ENCODE measurements around the gene ZGPAT.
A peak's percentile ranks its signal among the peaks of the same experiment; 100 is the strongest.

The ZGPAT gene

DNA sequence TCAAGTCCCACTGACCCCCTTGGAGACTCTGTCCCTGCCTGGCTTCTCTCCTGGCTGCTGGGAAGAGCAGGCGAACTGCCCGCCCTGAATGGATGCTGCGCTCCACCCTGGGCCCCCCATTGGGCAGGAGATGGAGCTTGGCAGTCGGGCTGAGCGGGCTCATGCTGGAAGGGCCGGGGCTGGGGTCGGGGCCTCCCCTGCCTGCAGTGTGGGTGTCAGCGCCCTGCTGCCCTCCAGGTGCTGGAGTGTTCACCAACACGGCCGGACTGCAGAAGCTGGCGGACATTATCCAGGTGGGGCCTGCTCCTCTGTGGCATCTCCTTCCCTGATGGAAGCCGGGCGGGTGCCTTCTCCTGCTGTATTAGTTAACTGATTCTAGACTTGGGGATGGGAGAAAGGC lies 27.4 kb upstream of the ZGPAT start:
- Histone ChIP-seq H3K9me3 (ENCODE audit: control insufficient read depth, insufficient read depth, low read length) (no peaks in the 10 kb centered on the region), H3K27me3 (ENCODE audit: control insufficient read depth, insufficient read depth, low read length) (no peaks in the 10 kb centered on the region)

DNA sequence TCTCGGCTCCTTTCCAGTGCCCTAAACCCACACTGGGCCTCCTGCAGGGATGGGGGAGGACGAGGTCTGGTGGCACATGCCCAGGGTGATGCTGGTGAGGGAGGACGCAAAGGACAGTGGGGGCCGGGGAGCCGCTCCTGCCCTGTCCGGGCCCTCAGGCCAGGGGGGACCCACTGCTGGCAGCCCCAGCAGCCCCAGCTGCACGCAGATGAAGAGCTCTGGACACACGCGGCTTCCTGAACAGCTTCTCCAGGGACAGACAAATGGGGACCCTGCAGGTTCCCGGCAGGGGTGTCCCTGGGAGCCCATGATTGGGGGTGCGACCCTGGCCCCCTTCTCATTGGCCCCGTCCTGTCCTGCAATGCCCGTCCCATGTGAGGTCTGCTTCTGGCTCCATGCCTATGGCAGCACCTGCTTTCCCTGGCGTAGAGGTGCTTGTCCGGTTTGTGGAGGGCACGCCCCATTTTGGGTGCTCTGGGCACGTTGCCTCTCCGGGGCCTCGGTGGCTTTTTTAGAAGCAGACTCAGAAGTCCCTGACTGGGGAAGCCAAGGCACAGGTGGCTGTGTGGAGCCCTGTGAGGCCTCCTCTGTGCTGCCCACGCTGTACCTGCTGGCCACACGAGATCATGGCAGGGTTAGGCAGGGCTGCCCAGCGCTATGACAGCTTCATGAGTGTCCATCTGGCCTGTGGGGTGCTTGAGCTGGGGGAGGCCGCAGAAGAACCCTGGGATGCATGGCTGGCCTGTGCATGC lies 26.8 kb upstream of the ZGPAT start:
- Histone ChIP-seq H3K27me3 (ENCODE audit: control insufficient read depth, insufficient read depth, low read length) (no peaks in the 10 kb centered on the region), H3K4me1 (ENCODE audit: control insufficient read depth, insufficient read depth, low read length) (no peaks in the 10 kb centered on the region), H3K4me3 (ENCODE audit: low read depth, low read length) (no peak overlapping the region), H3K9me3 (ENCODE audit: control insufficient read depth, insufficient read depth, low read length) (no peaks in the 10 kb centered on the region), H3K36me3 (ENCODE audit: control insufficient read depth, insufficient read depth, low read length) (peaks cover 29% of the 10 kb centered on the region), H3K9ac (ENCODE audit: low read depth, low read length) (no peak overlapping the region)

More for the DNA sequence above, 27.4 kb upstream of the ZGPAT start:
- Histone ChIP-seq H3K4me1 (ENCODE audit: control insufficient read depth, insufficient read depth, low read length) (no peaks in the 10 kb centered on the region), H3K4me3 (ENCODE audit: low read depth, low read length) (no peak overlapping the region), H3K9ac (ENCODE audit: low read depth, low read length) (no peak overlapping the region), H3K36me3 (ENCODE audit: control insufficient read depth, insufficient read depth, low read length) (peaks cover 35% of the 10 kb centered on the region)

DNA sequence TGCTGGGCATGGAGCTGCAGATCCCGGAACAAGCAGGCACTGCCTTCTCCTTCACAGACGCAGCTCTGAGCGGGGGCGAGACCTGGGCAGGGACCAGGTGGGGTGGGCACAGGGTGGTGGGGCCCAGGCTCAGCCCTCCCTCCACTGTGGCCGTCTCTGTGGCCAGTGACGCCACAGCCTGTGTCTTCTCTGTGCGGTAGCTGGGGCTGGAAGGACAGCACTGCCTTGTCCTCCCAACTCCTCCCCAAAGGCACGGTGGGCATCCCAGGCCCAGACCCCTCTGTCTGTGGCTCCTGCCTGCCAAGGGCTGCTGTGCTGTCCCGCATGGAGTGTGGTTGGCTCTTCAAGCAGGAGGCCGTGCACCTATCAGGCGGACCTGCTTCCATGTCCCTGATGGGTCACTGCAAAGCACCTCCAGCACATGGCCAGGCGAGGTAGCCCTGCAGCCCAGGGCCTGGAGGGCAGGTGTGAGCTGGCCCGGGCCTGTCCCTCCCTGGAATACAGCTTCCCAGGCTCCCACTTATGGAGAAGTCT lies 26.2 kb upstream of the ZGPAT start:
- peaks cover 25% of the 10 kb centered on the region for H3K36me3 ChIP-seq (ENCODE audit: control insufficient read depth, insufficient read depth, low read length)
- H3K9me3 ChIP-seq (ENCODE audit: control insufficient read depth, insufficient read depth, low read length), result no peaks in the 10 kb centered on the region
- no peaks in the 10 kb centered on the region for H3K27me3 ChIP-seq (ENCODE audit: control insufficient read depth, insufficient read depth, low read length)
- no peak overlapping the region for H3K4me3 ChIP-seq (ENCODE audit: low read depth, low read length)
- no peak overlapping the region for H3K9ac ChIP-seq (ENCODE audit: low read depth, low read length)
- H3K4me1 ChIP-seq (ENCODE audit: control insufficient read depth, insufficient read depth, low read length), result no peaks in the 10 kb centered on the region

- no peak overlapping the region for H3K9ac ChIP-seq (ENCODE audit: low read depth, low read length)
- peaks cover 23% of the 10 kb centered on the region for H3K36me3 ChIP-seq (ENCODE audit: control insufficient read depth, insufficient read depth, low read length)
- no peaks in the 10 kb centered on the region for H3K9me3 ChIP-seq (ENCODE audit: control insufficient read depth, insufficient read depth, low read length)
- no peaks in the 10 kb centered on the region for H3K4me1 ChIP-seq (ENCODE audit: control insufficient read depth, insufficient read depth, low read length)
- no peak overlapping the region for H3K4me3 ChIP-seq (ENCODE audit: low read depth, low read length)
- no peaks in the 10 kb centered on the region for H3K27me3 ChIP-seq (ENCODE audit: control insufficient read depth, insufficient read depth, low read length)
These were observed 25.3 kb upstream of the ZGPAT start for GRCh38 chr20:63682384-63683139.

- Histone ChIP-seq H3K27me3 (ENCODE audit: control insufficient read depth, insufficient read depth, low read length) (no peaks in the 10 kb centered on the region), H3K9ac (ENCODE audit: low read depth, low read length) (no peak overlapping the region), H3K36me3 (ENCODE audit: control insufficient read depth, insufficient read depth, low read length) (peaks cover 18% of the 10 kb centered on the region), H3K4me1 (ENCODE audit: control insufficient read depth, insufficient read depth, low read length) (no peaks in the 10 kb centered on the region), H3K9me3 (ENCODE audit: control insufficient read depth, insufficient read depth, low read length) (no peaks in the 10 kb centered on the region), H3K4me3 (ENCODE audit: low read depth, low read length) (no peak overlapping the region)
These were observed 22.4 kb upstream of the ZGPAT start for GRCh38 chr20:63685269-63686026.

DNA sequence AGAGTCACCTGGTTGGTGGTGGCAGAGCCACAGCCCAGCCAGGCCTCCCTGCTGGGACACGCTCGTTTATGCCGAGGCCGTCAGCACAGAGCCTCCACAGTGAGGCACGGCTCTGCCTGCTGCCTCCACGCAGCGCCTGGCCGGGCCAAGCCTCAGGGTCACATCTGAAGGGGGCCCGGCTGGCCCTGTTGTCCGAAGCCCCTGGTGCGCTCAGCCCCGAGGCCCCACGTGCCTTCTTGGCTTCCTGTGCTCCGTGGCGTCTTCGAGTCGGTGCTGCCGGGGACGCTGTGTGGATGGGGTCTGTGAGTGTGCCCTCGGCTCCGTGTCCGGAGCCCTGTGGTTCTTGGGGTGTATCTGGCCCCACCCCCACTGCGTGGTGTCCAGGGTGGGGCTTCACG lies 21.7 kb upstream of the ZGPAT start:
- H3K4me3 ChIP-seq (ENCODE audit: low read depth, low read length), result no peak overlapping the region
- peaks cover 19% of the 10 kb centered on the region for H3K36me3 ChIP-seq (ENCODE audit: control insufficient read depth, insufficient read depth, low read length)
- peak overlapping the region; percentile 47 for H3K9ac ChIP-seq (ENCODE audit: low read depth, low read length)
- no peaks in the 10 kb centered on the region for H3K4me1 ChIP-seq (ENCODE audit: control insufficient read depth, insufficient read depth, low read length)
- H3K27me3 ChIP-seq (ENCODE audit: control insufficient read depth, insufficient read depth, low read length), result no peaks in the 10 kb centered on the region
- no peaks in the 10 kb centered on the region for H3K9me3 ChIP-seq (ENCODE audit: control insufficient read depth, insufficient read depth, low read length)

DNA sequence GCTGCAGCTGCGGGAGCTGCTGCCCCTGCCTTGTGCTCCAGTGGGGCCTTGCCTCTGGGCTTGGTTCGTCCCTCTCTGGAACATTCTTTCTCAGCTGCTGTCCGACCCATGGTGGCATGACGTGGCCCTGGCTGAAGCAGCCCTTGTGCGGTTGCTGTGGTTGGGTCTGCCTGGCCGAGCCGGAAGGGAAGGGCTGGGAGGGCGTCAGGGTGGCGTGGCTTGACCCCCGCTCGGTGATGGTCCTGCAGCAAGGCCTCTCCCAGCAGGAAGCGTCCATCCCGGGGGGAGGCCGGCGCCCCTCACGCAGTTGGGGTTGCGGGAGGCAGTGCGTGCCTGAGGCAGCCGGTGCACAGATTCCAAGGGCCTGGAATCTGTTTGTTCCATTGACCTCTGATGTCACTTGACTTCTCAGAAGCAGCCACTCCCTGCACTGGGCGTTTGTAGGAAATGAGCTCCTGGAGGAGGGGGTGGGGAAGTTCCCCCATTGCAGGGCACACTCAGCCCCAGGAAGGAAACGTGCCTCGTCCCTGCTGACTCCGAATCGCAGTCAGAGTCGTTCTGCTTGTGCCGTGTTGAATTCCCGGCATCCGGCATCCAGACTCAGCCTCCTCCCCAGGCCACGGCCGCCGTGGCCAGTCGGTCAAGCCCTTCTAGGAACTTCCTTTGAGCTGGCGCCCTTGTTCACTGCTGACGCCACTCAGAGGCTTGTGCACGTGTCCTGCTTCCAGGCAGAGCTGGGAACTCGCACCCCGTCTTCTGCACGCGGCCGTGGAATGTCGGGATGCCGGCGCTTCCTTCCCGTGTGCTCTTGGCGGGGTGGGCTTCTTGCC lies 21.1 kb upstream of the ZGPAT start:
- Histone ChIP-seq H3K4me3 (ENCODE audit: low read depth, low read length) (no peak overlapping the region), H3K36me3 (ENCODE audit: control insufficient read depth, insufficient read depth, low read length) (peaks cover 24% of the 10 kb centered on the region), H3K27me3 (ENCODE audit: control insufficient read depth, insufficient read depth, low read length) (no peaks in the 10 kb centered on the region), H3K4me1 (ENCODE audit: control insufficient read depth, insufficient read depth, low read length) (no peaks in the 10 kb centered on the region), H3K9me3 (ENCODE audit: control insufficient read depth, insufficient read depth, low read length) (no peaks in the 10 kb centered on the region), H3K9ac (ENCODE audit: low read depth, low read length) (peak overlapping the region; percentile 47)

DNA sequence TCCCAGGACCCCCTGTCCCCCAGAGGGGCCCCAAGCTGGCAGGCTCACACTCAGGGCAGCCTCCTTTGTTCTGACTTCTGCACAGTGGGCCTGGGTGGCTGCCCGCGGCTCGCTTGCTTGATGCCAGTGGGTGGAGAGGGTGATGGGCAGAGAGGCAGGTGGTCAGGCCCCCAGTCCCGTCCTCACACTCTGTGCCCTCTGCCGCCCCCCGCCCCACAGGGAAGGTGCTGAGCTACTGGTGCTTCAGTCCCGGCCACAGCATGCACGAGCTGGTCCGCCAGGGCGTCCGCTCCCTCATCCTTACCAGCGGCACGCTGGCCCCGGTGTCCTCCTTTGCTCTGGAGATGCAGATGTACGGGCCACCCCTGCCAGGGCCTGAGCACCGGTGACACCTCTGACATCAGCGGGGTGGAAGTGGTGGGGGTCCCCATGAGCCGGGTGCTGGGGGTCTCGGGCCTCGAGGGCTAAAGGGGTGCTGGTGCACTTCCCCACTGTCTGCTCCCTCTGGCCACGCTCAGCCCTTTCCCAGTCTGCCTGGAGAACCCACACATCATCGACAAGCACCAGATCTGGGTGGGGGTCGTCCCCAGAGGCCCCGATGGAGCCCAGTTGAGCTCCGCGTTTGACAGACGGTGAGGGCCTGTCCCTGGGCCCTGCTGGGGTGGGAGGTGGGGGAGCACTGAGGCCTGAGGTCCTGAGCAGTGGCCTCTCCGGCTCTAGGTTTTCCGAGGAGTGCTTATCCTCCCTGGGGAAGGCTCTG lies 20.2 kb upstream of the ZGPAT start:
- no peaks in the 10 kb centered on the region for H3K4me1 ChIP-seq (ENCODE audit: control insufficient read depth, insufficient read depth, low read length)

DNA sequence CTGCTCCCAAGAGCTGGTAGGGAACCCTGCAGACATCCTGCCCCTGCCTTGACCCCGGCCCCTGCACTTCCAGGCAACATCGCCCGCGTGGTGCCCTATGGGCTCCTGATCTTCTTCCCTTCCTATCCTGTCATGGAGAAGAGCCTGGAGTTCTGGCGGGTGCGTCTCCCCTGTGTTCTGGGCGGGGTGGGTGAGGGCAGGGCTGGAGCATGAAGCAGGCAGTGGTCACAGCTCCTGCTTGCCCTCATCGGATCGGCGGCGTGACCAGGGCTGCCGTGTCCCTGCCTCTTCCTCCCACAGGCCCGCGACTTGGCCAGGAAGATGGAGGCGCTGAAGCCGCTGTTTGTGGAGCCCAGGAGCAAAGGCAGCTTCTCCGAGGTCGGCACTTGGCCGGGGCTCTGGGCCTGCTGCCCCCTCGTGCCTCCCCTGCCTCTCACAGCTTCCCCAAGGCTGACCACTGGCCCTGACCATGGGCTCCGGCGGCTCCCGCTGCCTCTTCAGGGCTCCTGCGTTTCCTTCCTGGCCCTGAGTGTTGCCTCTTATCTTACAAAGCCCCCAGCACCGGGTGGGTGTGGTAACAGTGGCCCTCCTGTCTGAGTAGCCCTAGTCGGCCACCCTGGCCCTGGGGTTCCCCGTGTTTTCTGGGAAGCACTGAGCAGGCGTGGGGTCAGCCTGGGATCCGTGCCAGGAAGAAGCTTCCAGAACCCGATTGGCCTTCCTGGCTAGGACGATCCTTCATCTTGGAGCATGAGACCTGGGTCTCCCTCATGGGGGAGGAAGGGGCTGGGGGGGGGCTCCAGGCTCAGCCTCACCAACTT lies 19.4 kb upstream of the ZGPAT start:
- Histone ChIP-seq H3K4me1 (ENCODE audit: control insufficient read depth, insufficient read depth, low read length) (no peaks in the 10 kb centered on the region), H3K4me3 (ENCODE audit: low read depth, low read length) (no peak overlapping the region), H3K27me3 (ENCODE audit: control insufficient read depth, insufficient read depth, low read length) (no peaks in the 10 kb centered on the region), H3K9ac (ENCODE audit: low read depth, low read length) (no peak overlapping the region), H3K9me3 (ENCODE audit: control insufficient read depth, insufficient read depth, low read length) (no peaks in the 10 kb centered on the region), H3K36me3 (ENCODE audit: control insufficient read depth, insufficient read depth, low read length) (peaks cover 25% of the 10 kb centered on the region)

More for the DNA sequence above, 20.2 kb upstream of the ZGPAT start:
- no peaks in the 10 kb centered on the region for H3K27me3 ChIP-seq (ENCODE audit: control insufficient read depth, insufficient read depth, low read length)
- no peak overlapping the region for H3K9ac ChIP-seq (ENCODE audit: low read depth, low read length)
- H3K9me3 ChIP-seq (ENCODE audit: control insufficient read depth, insufficient read depth, low read length), result no peaks in the 10 kb centered on the region
- no peak overlapping the region for H3K4me3 ChIP-seq (ENCODE audit: low read depth, low read length)
- peaks cover 22% of the 10 kb centered on the region for H3K36me3 ChIP-seq (ENCODE audit: control insufficient read depth, insufficient read depth, low read length)
